ENCODE measurements around the gene CACUL1. TPM values are rescaled to one million over a fixed set of nuclear protein-coding genes. Genes with fewer than 3 reads are reported as not detected.
A peak's percentile ranks its signal among the peaks of the same experiment; 100 is the strongest.
"Not testable (repeated sequence)": the region's sequence is repeated elsewhere in the genome, so short reads cannot be mapped to it uniquely, and the experiment has no call there.

The CACUL1 gene
- total RNA-seq, 1 donor from 2014 or later, result 23.6 TPM

DNA sequence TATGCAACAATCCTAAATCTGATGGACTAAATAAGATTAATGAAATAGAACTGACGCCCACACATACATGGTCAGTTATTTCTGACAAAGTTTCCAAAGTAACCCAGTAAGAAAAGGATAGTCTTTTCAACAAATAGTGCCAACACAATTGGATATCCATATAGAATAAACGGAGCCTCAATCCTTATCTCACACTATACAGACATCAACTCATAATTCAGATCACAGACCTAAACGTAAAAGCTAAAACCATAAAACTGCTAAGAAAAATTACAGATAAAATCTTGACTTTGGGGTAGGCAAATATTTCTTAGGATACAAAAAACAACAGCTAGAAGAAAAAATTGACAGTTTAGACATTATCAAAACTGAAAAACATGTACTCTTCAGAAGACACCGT lies 8.5 kb downstream of the CACUL1 start:
- DNase-seq (ENCODE audit: low spot score in 2 of 2), result no peak
- intact Hi-C loops (cut with DNase I), result no loop called here
- Histone ChIP-seq H3K27me3 (no peaks in the 10 kb centered on the region), H3K36me3 (peaks cover 0 to 5% of the 10 kb centered on the region in 2 donors), H3K27ac (no peak overlapping the region), H3K4me1 (peaks cover 4 to 31% of the 10 kb centered on the region in 2 donors), H3K9me3 (no peaks in the 10 kb centered on the region), H3K4me3 (no peak overlapping the region)
- TF ChIP-seq, protein P1, sequence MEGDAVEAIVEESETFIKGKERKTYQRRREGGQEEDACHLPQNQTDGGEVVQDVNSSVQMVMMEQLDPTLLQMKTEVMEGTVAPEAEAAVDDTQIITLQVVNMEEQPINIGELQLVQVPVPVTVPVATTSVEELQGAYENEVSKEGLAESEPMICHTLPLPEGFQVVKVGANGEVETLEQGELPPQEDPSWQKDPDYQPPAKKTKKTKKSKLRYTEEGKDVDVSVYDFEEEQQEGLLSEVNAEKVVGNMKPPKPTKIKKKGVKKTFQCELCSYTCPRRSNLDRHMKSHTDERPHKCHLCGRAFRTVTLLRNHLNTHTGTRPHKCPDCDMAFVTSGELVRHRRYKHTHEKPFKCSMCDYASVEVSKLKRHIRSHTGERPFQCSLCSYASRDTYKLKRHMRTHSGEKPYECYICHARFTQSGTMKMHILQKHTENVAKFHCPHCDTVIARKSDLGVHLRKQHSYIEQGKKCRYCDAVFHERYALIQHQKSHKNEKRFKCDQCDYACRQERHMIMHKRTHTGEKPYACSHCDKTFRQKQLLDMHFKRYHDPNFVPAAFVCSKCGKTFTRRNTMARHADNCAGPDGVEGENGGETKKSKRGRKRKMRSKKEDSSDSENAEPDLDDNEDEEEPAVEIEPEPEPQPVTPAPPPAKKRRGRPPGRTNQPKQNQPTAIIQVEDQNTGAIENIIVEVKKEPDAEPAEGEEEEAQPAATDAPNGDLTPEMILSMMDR (IDR thresholded peaks at IDR 0.05), result no peak

DNA sequence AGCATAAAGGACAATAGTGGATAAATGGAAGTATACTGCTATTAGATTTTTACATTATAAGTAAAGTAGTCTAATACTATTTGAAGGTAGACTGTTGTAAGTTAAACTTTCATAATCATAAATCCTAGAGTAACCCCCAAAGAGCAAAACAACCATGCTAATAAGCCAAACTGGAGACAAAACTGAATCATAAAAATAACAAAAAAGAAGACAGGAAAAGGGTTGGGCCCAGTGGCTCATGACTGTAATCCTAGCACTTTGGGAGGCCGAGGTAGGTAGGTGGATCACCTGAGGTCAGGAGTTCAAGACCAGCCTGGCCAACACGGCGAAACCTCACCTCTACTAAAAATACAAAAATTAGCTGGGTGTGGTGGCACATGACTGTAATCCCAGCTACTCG lies 9.7 kb downstream of the CACUL1 start:
- H3K27ac ChIP-seq, result peak overlapping the region in 1 of 2 donors; percentile 31

DNA sequence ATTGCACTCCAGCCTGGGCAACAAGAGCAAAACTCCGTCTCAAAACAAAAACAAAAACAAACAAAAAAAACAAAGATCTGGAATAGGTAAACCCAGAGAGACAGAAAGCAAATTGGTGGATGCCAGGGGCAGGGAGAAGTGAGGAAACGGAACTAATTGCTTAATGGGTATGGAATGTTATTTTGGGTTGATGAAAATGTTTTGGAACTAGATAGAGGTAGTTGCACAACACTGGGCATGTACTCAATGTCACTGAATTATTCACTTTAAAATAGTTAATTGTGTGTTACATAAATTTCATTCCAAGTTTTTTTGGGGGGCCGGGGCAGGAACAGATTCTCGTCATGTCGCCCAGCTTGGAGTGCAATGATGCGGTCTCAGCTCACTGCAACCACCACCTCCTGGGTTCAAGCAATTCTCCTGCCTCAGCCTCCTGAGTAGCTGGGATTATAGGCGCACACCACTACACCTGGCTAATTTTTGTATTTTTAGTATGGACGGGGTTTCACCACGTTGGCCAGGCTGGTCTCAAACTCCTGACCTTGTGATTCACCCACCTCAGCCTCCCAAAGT lies 10.3 kb downstream of the CACUL1 start:
- not testable (repeated sequence) for DNase-seq (ENCODE audit: low spot score in 2 of 2); H3K9me3 ChIP-seq; H3K36me3 ChIP-seq; H3K27me3 ChIP-seq
- H3K4me1 ChIP-seq, result peaks cover 4 to 31% of the 10 kb centered on the region in 2 donors
- H3K27ac ChIP-seq, result peak overlapping the region; percentile 31 to 58
- intact Hi-C loops (cut with DNase I), result loop anchor here (1.0 kb wide), 1 partner anchor 11 kb away; no protein-coding TSS in a partner anchor
- peak overlapping the region; percentile 11 to 24 for H3K4me3 ChIP-seq

More for the DNA sequence above, 9.7 kb downstream of the CACUL1 start:
- Histone ChIP-seq H3K4me3 (no peak overlapping the region), H3K4me1 (peaks cover 4 to 31% of the 10 kb centered on the region in 2 donors), H3K27me3 (no peaks in the 10 kb centered on the region), H3K9me3 (no peaks in the 10 kb centered on the region), H3K36me3 (peaks cover 0 to 5% of the 10 kb centered on the region in 2 donors)
- intact Hi-C loops (cut with DNase I), result no loop called here
- TF ChIP-seq, protein P1 (IDR thresholded peaks at IDR 0.05), result no peak
- no peak for DNase-seq (ENCODE audit: low spot score in 2 of 2)

DNA sequence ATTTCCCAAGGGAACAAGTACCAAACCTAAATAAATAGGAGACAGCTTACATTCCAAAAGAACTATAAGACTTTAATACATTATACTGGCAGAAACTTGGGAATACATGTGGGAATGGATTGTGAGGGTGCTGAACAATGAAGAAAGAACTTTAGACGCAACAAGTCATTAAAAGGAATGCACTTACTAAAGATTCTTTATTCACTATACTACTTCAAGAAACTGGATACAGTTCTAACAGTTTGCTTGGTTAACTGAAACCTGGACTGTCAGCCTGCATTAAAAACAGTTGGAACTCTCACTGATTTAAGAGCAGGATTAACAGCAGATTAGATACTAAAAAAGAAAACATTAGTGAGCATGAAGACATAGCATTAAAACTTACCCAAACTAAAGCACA lies 12.0 kb downstream of the CACUL1 start:
- Histone ChIP-seq H3K27ac (peak overlapping the region; percentile 28 to 45), H3K27me3 (no peaks in the 10 kb centered on the region), H3K36me3 (peaks cover 0 to 3% of the 10 kb centered on the region in 2 donors), H3K9me3 (no peaks in the 10 kb centered on the region), H3K4me1 (peaks cover 4 to 33% of the 10 kb centered on the region in 2 donors), H3K4me3 (no peak overlapping the region)
- TF ChIP-seq, protein P1 (IDR thresholded peaks at IDR 0.05), result no peak
- intact Hi-C loops (cut with DNase I), result no loop called here
- no peak for DNase-seq (ENCODE audit: low spot score in 2 of 2)

DNA sequence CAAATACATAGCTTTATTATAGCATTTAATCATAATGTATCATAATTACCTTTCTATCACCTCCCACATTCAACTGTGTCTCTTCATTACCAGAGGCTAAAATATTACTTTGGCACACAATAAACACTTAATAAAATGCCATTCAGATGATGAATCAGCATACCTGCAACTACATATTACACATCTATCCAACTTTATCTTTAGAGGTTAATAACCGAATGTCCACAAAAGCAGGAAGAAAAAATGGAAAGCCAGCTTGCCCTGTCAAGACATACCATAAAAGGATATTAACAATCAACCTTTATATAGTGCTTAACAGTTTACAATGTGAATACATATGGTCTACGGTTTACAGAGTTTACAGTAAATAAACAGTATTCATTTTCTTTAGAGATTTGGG lies 12.7 kb downstream of the CACUL1 start:
- Histone ChIP-seq H3K4me1 (peaks cover 4 to 35% of the 10 kb centered on the region in 2 donors), H3K27me3 (no peaks in the 10 kb centered on the region), H3K9me3 (no peaks in the 10 kb centered on the region), H3K27ac (peak overlapping the region; percentile 28 to 45), H3K4me3 (no peak overlapping the region), H3K36me3 (no peaks in the 10 kb centered on the region)
- intact Hi-C loops (cut with DNase I), result no loop called here
- no peak for DNase-seq (ENCODE audit: low spot score in 2 of 2)
- TF ChIP-seq, protein P1 (IDR thresholded peaks at IDR 0.05), result no peak

DNA sequence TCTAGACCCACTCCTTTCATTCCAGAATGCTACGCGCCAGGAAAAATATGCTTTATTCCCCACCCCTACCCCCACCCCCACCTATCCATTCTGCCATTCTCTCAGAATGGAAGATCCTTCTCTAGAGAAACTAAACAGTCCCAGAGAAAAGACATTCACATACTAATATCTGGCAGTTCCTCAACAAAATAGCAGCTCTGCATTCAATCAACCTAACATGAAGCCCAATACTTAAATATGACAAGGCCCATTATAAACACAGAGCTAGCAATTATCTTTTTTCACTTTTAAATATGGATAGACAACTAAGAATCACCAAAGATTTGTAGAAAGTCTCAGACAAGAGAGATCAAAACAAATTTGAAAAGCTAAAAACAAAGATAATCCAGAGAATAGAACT lies 16.4 kb downstream of the CACUL1 start:
- H3K36me3 ChIP-seq, result no peaks in the 10 kb centered on the region
- no peak overlapping the region for H3K27ac ChIP-seq
- intact Hi-C loops (cut with DNase I), result no loop called here
- TF ChIP-seq, protein P1 (IDR thresholded peaks at IDR 0.05), result no peak
- H3K4me3 ChIP-seq, result no peak overlapping the region
- no peak for DNase-seq (ENCODE audit: low spot score in 2 of 2)
- no peaks in the 10 kb centered on the region for H3K27me3 ChIP-seq
- H3K9me3 ChIP-seq, result no peaks in the 10 kb centered on the region
- peaks cover 4 to 37% of the 10 kb centered on the region in 2 donors for H3K4me1 ChIP-seq
